AG08395 (cell line): ENCODE data around the gene TCFL5.
"Not testable (repeated sequence)": the region's sequence is repeated elsewhere in the genome, so short reads cannot be mapped to it uniquely, and the experiment has no call there.

Experiments
- DNase-seq: peaks from one replicate; pipeline ENCODE4 v3.0.0; 2012; ENCODE audit warnings: mixed read lengths, low spot score

Gene TCFL5

GRCh38 chr20:62879275-62880146 is 17.9 kb upstream of the TCFL5 start:
- DNase-seq: no peak

- DNase-seq: no peak
Observed at GRCh38 chr20:62878244-62879038, 16.8 kb upstream of the TCFL5 start.

GRCh38 chr20:62876902-62877816 is 15.5 kb upstream of the TCFL5 start:
- peak; percentile 67 for DNase-seq

GRCh38 chr20:62876501-62876901 is 14.9 kb upstream of the TCFL5 start:
- no peak for DNase-seq

- peak; percentile 90 for DNase-seq
Observed at GRCh38 chr20:62875419-62876361, 14.1 kb upstream of the TCFL5 start.

- DNase-seq: no peak
Observed at GRCh38 chr20:62874964-62875344, 13.3 kb upstream of the TCFL5 start.

- not testable (repeated sequence) for DNase-seq
Observed at GRCh38 chr20:62873681-62874031, 12.0 kb upstream of the TCFL5 start.

- DNase-seq: no peak
Observed at GRCh38 chr20:62873280-62873679, 11.7 kb upstream of the TCFL5 start.

GRCh38 chr20:62872862-62873261 is 11.2 kb upstream of the TCFL5 start:
- no peak for DNase-seq

- DNase-seq: no peak
Observed at GRCh38 chr20:62872184-62872847, 10.7 kb upstream of the TCFL5 start.

- DNase-seq: no peak
Observed at GRCh38 chr20:62864207-62864606, 2.6 kb upstream of the TCFL5 start.

- DNase-seq: peak; percentile 26
Observed at GRCh38 chr20:62860924-62861691, 514 bp downstream of the TCFL5 start.

GRCh38 chr20:62860391-62860923 is 1.2 kb downstream of the TCFL5 start:
- DNase-seq: peak; percentile 26

GRCh38 chr20:62859721-62860120 is 1.9 kb downstream of the TCFL5 start:
- DNase-seq: no peak

GRCh38 chr20:62858058-62858830 is 3.4 kb downstream of the TCFL5 start:
- DNase-seq: no peak

- no peak for DNase-seq
Observed at GRCh38 chr20:62856931-62857619, 4.5 kb downstream of the TCFL5 start.

- no peak for DNase-seq
Observed at GRCh38 chr20:62855120-62855519, 6.5 kb downstream of the TCFL5 start.

GRCh38 chr20:62854121-62854520 is 7.5 kb downstream of the TCFL5 start:
- no peak for DNase-seq
